A549 (cell line): ENCODE measurements around the gene PID1.

Experiments used
- CBX8 ChIP-seq: fragments of 200-600 bp; sonication (generic); IDR thresholded peaks from 2 replicates; pipeline ENCODE4 v1.6.1; 2016
- ELK1 ChIP-seq: fragments of 150-350 bp; IDR thresholded peaks from 2 replicates; pipeline ENCODE4 v1.6.1; 2014; ENCODE audit warnings: low read depth, mild to moderate bottlenecking, low read length
- JUN ChIP-seq, 2 experiments: fragments of >200 bp; sonication (Bioruptor Twin); formaldehyde crosslinking; IDR thresholded peaks; 2 replicates in 1 of 2; 3 replicates in 1 of 2; pipeline ENCODE4 v1.6.1; 2016 to 2017
- KDM1A ChIP-seq: fragments of 200-600 bp; sonication (generic); IDR thresholded peaks from 2 replicates; pipeline ENCODE4 v1.6.1; 2016; ENCODE audit warnings: low read depth, mild to moderate bottlenecking
- MAZ ChIP-seq: fragments of 150-350 bp; IDR thresholded peaks from 2 replicates; pipeline ENCODE4 v1.6.1; 2014; ENCODE audit warnings: antibody characterized with exemption, low read depth, low read length, borderline replicate concordance
- PBX3 ChIP-seq: IDR thresholded peaks from 2 replicates; pipeline ENCODE4 v1.6.1; 2012
- POLR2A ChIP-seq: IDR thresholded peaks from 2 replicates; pipeline ENCODE4 v1.6.1; 2012; ENCODE audit warnings: mild to moderate bottlenecking, low read length
- POLR2AphosphoS2 ChIP-seq: conservative IDR thresholded peaks from 2 replicates; pipeline ENCODE4 v1.6.1; 2012; ENCODE audit warnings: low read length, improper control_type of control experiment, inconsistent platforms
- SMC3 ChIP-seq: fragments of >200 bp; sonication (Bioruptor Twin); formaldehyde crosslinking; IDR thresholded peaks from 3 replicates; pipeline ENCODE4 v1.6.1; 2018; ENCODE audit warnings: inconsistent platforms
- ZFP36 ChIP-seq: fragments of 450-650 bp; IDR thresholded peaks from 2 replicates; pipeline ENCODE4 v1.6.1; 2014; ENCODE audit warnings: borderline replicate concordance; ENCODE audit not compliant: partially characterized antibody
- TF ChIP-seq, protein P1 (sequence below): fragments of >200 bp; sonication (Bioruptor Twin); formaldehyde crosslinking; IDR thresholded peaks from 3 replicates; pipeline ENCODE4 v1.5.1; 2016
- TF ChIP-seq, protein P2 (sequence below): IDR thresholded peaks from 2 replicates; pipeline ENCODE4 v1.6.1; 2012

GRCh38 chr2:229022652-229023051 lies 248.4 kb downstream of the PID1 start:
- TF ChIP-seq, protein P1, sequence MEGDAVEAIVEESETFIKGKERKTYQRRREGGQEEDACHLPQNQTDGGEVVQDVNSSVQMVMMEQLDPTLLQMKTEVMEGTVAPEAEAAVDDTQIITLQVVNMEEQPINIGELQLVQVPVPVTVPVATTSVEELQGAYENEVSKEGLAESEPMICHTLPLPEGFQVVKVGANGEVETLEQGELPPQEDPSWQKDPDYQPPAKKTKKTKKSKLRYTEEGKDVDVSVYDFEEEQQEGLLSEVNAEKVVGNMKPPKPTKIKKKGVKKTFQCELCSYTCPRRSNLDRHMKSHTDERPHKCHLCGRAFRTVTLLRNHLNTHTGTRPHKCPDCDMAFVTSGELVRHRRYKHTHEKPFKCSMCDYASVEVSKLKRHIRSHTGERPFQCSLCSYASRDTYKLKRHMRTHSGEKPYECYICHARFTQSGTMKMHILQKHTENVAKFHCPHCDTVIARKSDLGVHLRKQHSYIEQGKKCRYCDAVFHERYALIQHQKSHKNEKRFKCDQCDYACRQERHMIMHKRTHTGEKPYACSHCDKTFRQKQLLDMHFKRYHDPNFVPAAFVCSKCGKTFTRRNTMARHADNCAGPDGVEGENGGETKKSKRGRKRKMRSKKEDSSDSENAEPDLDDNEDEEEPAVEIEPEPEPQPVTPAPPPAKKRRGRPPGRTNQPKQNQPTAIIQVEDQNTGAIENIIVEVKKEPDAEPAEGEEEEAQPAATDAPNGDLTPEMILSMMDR, result no peak
- TF ChIP-seq POLR2A (no peak), ZFP36 (no peak), PBX3 (no peak), JUN (IDR thresholded peaks at IDR 0.05) (no peak), POLR2AphosphoS2 (no peak), KDM1A (no peak), MAZ (no peak), SMC3 (no peak), ELK1 (no peak), CBX8 (no peak)
- TF ChIP-seq, protein P2, sequence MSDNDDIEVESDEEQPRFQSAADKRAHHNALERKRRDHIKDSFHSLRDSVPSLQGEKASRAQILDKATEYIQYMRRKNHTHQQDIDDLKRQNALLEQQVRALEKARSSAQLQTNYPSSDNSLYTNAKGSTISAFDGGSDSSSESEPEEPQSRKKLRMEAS, result no peak
